PC-3 (cell line): ENCODE data around the gene SOAT2. TPM values are rescaled to one million over a fixed set of nuclear protein-coding genes. Genes with fewer than 3 reads are reported as not detected.

Experiments
- ATAC-seq: fragments of 200-7000 bp; cut with Tn5 transposase; 2 replicates; pipeline ENCODE4 v1.9.1; 2020; ENCODE audit warnings: mild to moderate bottlenecking, moderate library complexity
- BruUV-seq: library from RNA; stranded (reverse); fragments of 400-500 nt; replicated peaks from 2 replicates; lab custom pipeline; 2021; lab: Mats Ljungman, UMichigan
- CTCF ChIA-PET: fragments of 300-600 bp; sonication (Branson Sonifier 250); formaldehyde crosslinking; loops from one replicate; lab custom pipeline; 2022; ENCODE audit warnings: antibody characterized with exemption; lab: Charles Lee
- POLR2A ChIA-PET: fragments of 300-600 bp; sonication (Branson Sonifier 250); formaldehyde crosslinking; loops from one replicate; lab custom pipeline; 2022; ENCODE audit warnings: antibody characterized with exemption; ENCODE audit not compliant: unreplicated experiment; lab: Charles Lee
- DNase-seq: peaks from one replicate; pipeline ENCODE4 v3.0.0-alpha.2; 2015
- H2AFZ ChIP-seq: fragments of 300-600 bp; sonication (generic); 2 replicates; pipeline ENCODE4 v1.6.0; 2016; ENCODE audit warnings: antibody characterized with exemption, low read length
- H3F3A ChIP-seq: fragments of 300-600 bp; sonication (generic); one replicate; pipeline ENCODE4 v1.6.0; 2017; ENCODE audit warnings: antibody characterized with exemption, low read length, control low read depth, mild to moderate bottlenecking; ENCODE audit not compliant: unreplicated experiment
- H3K27ac ChIP-seq: fragments of 300-600 bp; sonication (generic); 2 replicates; pipeline ENCODE4 v1.5.1; 2016; ENCODE audit warnings: mild to moderate bottlenecking, low read length
- H3K27me3 ChIP-seq: fragments of 300-600 bp; sonication (generic); 2 replicates; pipeline ENCODE4 v1.6.1; 2016; ENCODE audit warnings: low read length, mixed read lengths
- H3K36me3 ChIP-seq: fragments of 300-600 bp; sonication (generic); 2 replicates; pipeline ENCODE4 v1.6.1; 2016; ENCODE audit warnings: low read depth, mixed run types, low read length, mixed read lengths
- H3K4me1 ChIP-seq: fragments of 300-600 bp; sonication (generic); 2 replicates; pipeline ENCODE4 v1.5.1; 2016; ENCODE audit warnings: low read length; ENCODE audit not compliant: insufficient read depth
- H3K4me2 ChIP-seq: fragments of 300-600 bp; sonication (generic); 2 replicates; pipeline ENCODE4 v1.6.0; 2016; ENCODE audit warnings: low read length
- H3K4me3 ChIP-seq: fragments of 300-600 bp; sonication (generic); 2 replicates; pipeline ENCODE4 v1.5.1; 2016; ENCODE audit warnings: mild to moderate bottlenecking, low read length, mixed read lengths
- H3K79me2 ChIP-seq: fragments of 300-600 bp; sonication (generic); 2 replicates; pipeline ENCODE4 v1.6.1; 2017; ENCODE audit warnings: low read length, mixed read lengths
- H3K9ac ChIP-seq: fragments of 300-600 bp; sonication (generic); 2 replicates; pipeline ENCODE4 v1.6.0; 2016; ENCODE audit warnings: mild to moderate bottlenecking, low read length
- H3K9me2 ChIP-seq: fragments of 300-600 bp; sonication (generic); replicated peaks from 2 replicates; pipeline ENCODE4 v1.6.1; 2016; ENCODE audit warnings: mixed run types, low read length, mixed read lengths
- H3K9me3 ChIP-seq: fragments of 300-600 bp; sonication (generic); 2 replicates; pipeline ENCODE4 v1.6.1; 2016; ENCODE audit warnings: low read length, mixed read lengths
- H4K20me1 ChIP-seq: fragments of 300-600 bp; sonication (generic); 2 replicates; pipeline ENCODE4 v1.6.1; 2016; ENCODE audit warnings: low read length, mixed read lengths
- CTCF ChIP-seq: fragments of 300-600 bp; sonication (generic); conservative IDR thresholded peaks from 2 replicates; pipeline ENCODE4 v1.5.1; 2017; ENCODE audit warnings: antibody characterized with exemption, low read depth, mild to moderate bottlenecking, low read length
- EZH2 ChIP-seq: fragments of 300-600 bp; sonication (generic); IDR thresholded peaks from one replicate; pipeline ENCODE4 v1.6.1; 2017; ENCODE audit warnings: antibody characterized with exemption, mild to moderate bottlenecking, low read length; ENCODE audit not compliant: unreplicated experiment
- EZH2phosphoT487 ChIP-seq: fragments of 300-600 bp; sonication (generic); IDR thresholded peaks from 2 replicates; pipeline ENCODE4 v1.6.1; 2018; ENCODE audit warnings: mild to moderate bottlenecking, antibody characterized with exemption, low read length, borderline replicate concordance
- intact Hi-C: fragments of 100-400 bp; cut with micrococcal nuclease; formaldehyde crosslinking; loops from 2 replicates; pipeline ENCODE4 v1.9.0; 2023
- total RNA-seq: library from RNA; depleted of rRNA; stranded (reverse); fragments of >200 nt; gene quantifications from 2 replicates; pipeline ENCODE4 v1.2.3, GENCODE V29; 2014

Gene SOAT2
- total RNA-seq, 1 experiment from 2014 or later = 0.07 TPM

GRCh38 chr12:53086361-53086760, 16.9 kb upstream of the SOAT2 start:
- POLR2A ChIA-PET = no interaction called here
- no peak for TF ChIP-seq EZH2
- TF ChIP-seq CTCF = no peak
- TF ChIP-seq EZH2phosphoT487 = no peak
- intact Hi-C loops = no loop called here

GRCh38 chr12:53090105-53090504, 13.2 kb upstream of the SOAT2 start:
- CTCF ChIA-PET = no interaction called here
- POLR2A ChIA-PET = no interaction called here
- Histone ChIP-seq H3K79me2 (no peaks in the 10 kb centered on the region), H3K9ac (no peak overlapping the region), H3K9me2 (no peaks in the 10 kb centered on the region), H3K4me1 (peaks cover 3% of the 10 kb centered on the region), H3K4me2 (no peak overlapping the region), H3K36me3 (no peaks in the 10 kb centered on the region), H3F3A (no peaks in the 10 kb centered on the region), H3K27me3 (no peaks in the 10 kb centered on the region), H4K20me1 (no peaks in the 10 kb centered on the region), H3K27ac (no peak overlapping the region), H3K4me3 (no peak overlapping the region), H3K9me3 (0 out of 2 replicates have a peak, but pooled peaks cover 2% of the 10 kb centered on the region), H2AFZ (no peak overlapping the region)
- TF ChIP-seq CTCF (no peak), EZH2phosphoT487 (no peak), EZH2 (no peak)
- intact Hi-C loops = no loop called here
- no TSS peak for BruUV-seq
- no peak for ATAC-seq
- DNase-seq = no peak

More at GRCh38 chr12:53086361-53086760, 16.9 kb upstream of the SOAT2 start:
- Histone ChIP-seq H4K20me1 (no peaks in the 10 kb centered on the region), H3K79me2 (no peaks in the 10 kb centered on the region), H3K36me3 (no peaks in the 10 kb centered on the region), H3K27ac (no peak overlapping the region), H3K27me3 (no peaks in the 10 kb centered on the region), H3K9me2 (no peaks in the 10 kb centered on the region), H3K9ac (no peak overlapping the region), H3K4me1 (no peaks in the 10 kb centered on the region), H3K4me3 (no peak overlapping the region), H3K9me3 (0 out of 2 replicates have a peak, but pooled peaks cover 10% of the 10 kb centered on the region), H2AFZ (no peak overlapping the region), H3F3A (no peaks in the 10 kb centered on the region), H3K4me2 (no peak overlapping the region)
- CTCF ChIA-PET = no interaction called here
- BruUV-seq = no TSS peak
- ATAC-seq (no peak), DNase-seq (no peak)

- H3K27ac ChIP-seq = no peak overlapping the region
- POLR2A ChIA-PET = no interaction called here
- no peak for DNase-seq
Observed at GRCh38 chr12:53090554-53090953, 12.7 kb upstream of the SOAT2 start.

More at GRCh38 chr12:53090554-53090953, 12.7 kb upstream of the SOAT2 start:
- Histone ChIP-seq H4K20me1 (no peaks in the 10 kb centered on the region), H3F3A (no peaks in the 10 kb centered on the region), H3K27me3 (no peaks in the 10 kb centered on the region), H3K9me2 (no peaks in the 10 kb centered on the region), H3K4me2 (no peak overlapping the region), H3K4me3 (no peak overlapping the region), H3K36me3 (no peaks in the 10 kb centered on the region), H3K9ac (no peak overlapping the region), H3K4me1 (peaks cover 4% of the 10 kb centered on the region), H2AFZ (no peak overlapping the region), H3K9me3 (no peaks in the 10 kb centered on the region), H3K79me2 (no peaks in the 10 kb centered on the region)
- intact Hi-C loops = no loop called here
- CTCF ChIA-PET = no interaction called here
- no TSS peak for BruUV-seq
- ATAC-seq = no peak
- TF ChIP-seq EZH2phosphoT487 (no peak), EZH2 (no peak), CTCF (no peak)
